Islet precursor cell (in vitro differentiated cells): ENCODE results near the gene SOX9.

Experiments used
- DNase-seq: peaks from one replicate; pipeline ENCODE4 v3.0.0-alpha.2; 2018

SOX9 gene

GRCh38 chr17:72163474-72163873, 42.7 kb downstream of the SOX9 start:
- no peak for DNase-seq

GRCh38 chr17:72164158-72164739, 43.4 kb downstream of the SOX9 start:
- DNase-seq: no peak

- DNase-seq: no peak
These were observed 44.5 kb downstream of the SOX9 start for GRCh38 chr17:72165192-72165866.

GRCh38 chr17:72165867-72166439, 45.1 kb downstream of the SOX9 start:
- no peak for DNase-seq

GRCh38 chr17:72167593-72167992, 46.8 kb downstream of the SOX9 start:
- no peak for DNase-seq

GRCh38 chr17:72169823-72170222, 49.0 kb downstream of the SOX9 start:
- no peak for DNase-seq

GRCh38 chr17:72171703-72172667, 51.2 kb downstream of the SOX9 start:
- no peak for DNase-seq

- DNase-seq: no peak
These were observed 52.8 kb downstream of the SOX9 start for GRCh38 chr17:72173499-72174116.

GRCh38 chr17:72175263-72175662, 54.4 kb downstream of the SOX9 start:
- no peak for DNase-seq
